ENCODE data around the gene PRKCI.
"Not testable (repeated sequence)": the region's sequence is repeated elsewhere in the genome, so short reads cannot be mapped to it uniquely, and the experiment has no call there.

- not testable (repeated sequence) for TF ChIP-seq POLR2AphosphoS5 (IDR thresholded peaks at IDR 0.05; ENCODE audit: low read depth, low read length); TAF1 (IDR thresholded peaks at IDR 0.05; ENCODE audit: borderline replicate concordance, low read depth, low read length)
These were observed 105.8 kb downstream of the PRKCI start for GRCh38 chr3:170327868-170328548.
